Measurements from ENCODE around the gene HSD3B7.
"Not testable (repeated sequence)": the region's sequence is repeated elsewhere in the genome, so short reads cannot be mapped to it uniquely, and the experiment has no call there.

The HSD3B7 gene

GRCh38 chr16:31017756-31018155 lies 32.7 kb downstream of the HSD3B7 start:
- in situ Hi-C loops (cut with HindIII; ENCODE audit: low sequenced_read_pairs) = not testable (repeated sequence)

GRCh38 chr16:31020536-31020935 lies 35.5 kb downstream of the HSD3B7 start:
- in situ Hi-C loops (cut with HindIII; ENCODE audit: low sequenced_read_pairs) = no loop called here

DNA sequence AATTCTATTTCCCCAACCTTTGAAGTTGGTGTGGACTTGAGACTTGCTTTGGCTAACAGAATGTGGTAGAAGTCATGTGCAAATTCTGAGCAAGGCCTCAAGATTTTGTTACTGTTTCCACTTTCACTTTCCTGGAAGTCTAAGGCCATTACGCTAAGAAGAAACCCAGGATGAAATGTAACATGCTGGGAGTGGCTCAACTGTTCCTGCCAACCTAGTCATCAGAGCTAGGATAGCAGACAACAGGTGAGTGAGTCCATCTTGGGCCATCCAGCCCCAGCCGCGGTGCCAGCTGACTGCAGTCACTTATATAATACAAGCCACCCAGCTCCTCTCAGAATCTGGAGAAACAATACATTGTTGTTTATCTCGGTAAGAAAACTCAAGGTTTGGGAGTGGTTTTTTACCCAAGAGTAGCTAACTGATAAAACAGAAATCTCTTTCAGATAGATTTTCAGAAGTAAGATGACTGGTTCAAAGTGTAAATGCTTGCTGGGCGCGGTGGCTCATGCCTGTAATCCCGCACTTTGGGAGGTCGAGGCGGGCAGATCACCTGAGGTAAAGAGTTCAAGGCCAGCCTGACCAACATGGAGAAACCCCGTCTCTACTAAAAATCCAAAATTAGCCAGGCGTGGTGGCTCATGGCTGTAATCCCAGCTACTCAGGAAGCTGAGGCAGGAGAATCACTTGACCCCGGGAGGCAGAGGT lies 37.7 kb downstream of the HSD3B7 start:
- in situ Hi-C loops (cut with HindIII; ENCODE audit: low sequenced_read_pairs) = no loop called here

GRCh38 chr16:31023252-31023602 lies 38.2 kb downstream of the HSD3B7 start:
- in situ Hi-C loops (cut with HindIII; ENCODE audit: low sequenced_read_pairs) = no loop called here

GRCh38 chr16:31023627-31024226 lies 38.7 kb downstream of the HSD3B7 start:
- in situ Hi-C loops (cut with HindIII; ENCODE audit: low sequenced_read_pairs) = no loop called here

GRCh38 chr16:31025339-31025738 lies 40.3 kb downstream of the HSD3B7 start:
- in situ Hi-C loops (cut with HindIII; ENCODE audit: low sequenced_read_pairs) = no loop called here

DNA sequence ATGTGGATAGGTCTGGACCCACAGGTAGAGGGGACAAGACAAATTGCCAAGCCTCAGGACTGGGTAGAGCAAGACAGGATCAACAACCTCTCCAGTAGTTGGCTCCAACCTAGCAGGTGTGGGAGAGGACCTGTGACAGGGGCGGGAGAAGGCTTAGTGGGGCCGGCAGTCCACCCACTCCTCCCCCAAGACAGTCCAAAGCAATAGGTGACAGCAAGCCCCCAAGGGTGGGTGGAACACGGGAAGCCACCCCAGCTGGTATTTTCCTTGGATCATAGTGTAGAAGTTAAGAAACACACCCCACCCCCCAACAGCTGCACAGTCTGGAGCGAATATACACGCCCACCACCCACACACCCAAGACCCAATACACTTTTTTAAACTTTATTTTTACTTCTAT lies 44.3 kb downstream of the HSD3B7 start:
- in situ Hi-C loops (cut with HindIII; ENCODE audit: low sequenced_read_pairs) = no loop called here

- in situ Hi-C loops (cut with HindIII; ENCODE audit: low sequenced_read_pairs) = no loop called here
These were observed 46.3 kb downstream of the HSD3B7 start for GRCh38 chr16:31031276-31031675.

- in situ Hi-C loops (cut with HindIII; ENCODE audit: low sequenced_read_pairs) = no loop called here
These were observed 48.0 kb downstream of the HSD3B7 start, which contains the start of gene STX4 for GRCh38 chr16:31032736-31033708. STX4 (plus strand) TSS chr16:31033558; CDS start chr16:31033806, 248 bp downstream.

DNA sequence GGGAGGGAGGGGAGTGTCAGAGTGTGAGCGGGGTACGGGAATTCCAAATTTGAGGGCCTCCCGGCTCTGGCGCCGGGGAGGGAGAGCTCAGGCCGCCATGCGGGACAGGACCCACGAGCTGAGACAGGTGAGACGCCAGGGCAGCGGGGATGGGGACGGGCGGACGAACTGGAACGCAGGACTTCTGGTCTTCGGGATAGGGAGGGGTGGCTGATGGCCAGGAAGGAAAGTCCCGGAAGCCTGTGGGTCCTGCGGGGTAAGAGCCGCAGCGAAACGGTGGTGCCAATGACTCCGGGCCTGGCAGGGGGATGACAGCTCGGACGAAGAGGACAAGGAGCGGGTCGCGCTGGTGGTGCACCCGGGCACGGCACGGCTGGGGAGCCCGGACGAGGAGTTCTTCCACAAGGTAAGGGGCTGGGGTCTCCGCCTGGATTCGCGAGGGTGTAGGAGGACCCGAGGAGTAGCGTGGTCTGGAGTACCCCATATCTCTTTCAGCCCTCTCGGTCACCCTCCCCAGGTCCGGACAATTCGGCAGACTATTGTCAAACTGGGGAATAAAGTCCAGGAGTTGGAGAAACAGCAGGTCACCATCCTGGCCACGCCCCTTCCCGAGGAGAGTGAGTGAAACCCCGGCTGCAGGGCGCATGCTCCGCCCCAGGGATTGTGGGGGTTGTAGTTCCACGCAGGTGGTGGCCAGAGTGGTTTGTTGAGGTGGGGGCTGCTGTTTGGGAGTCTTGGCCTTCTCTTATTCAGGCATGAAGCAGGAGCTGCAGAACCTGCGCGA lies 48.9 kb downstream of the HSD3B7 start:
- in situ Hi-C loops (cut with HindIII; ENCODE audit: low sequenced_read_pairs) = no loop called here

DNA sequence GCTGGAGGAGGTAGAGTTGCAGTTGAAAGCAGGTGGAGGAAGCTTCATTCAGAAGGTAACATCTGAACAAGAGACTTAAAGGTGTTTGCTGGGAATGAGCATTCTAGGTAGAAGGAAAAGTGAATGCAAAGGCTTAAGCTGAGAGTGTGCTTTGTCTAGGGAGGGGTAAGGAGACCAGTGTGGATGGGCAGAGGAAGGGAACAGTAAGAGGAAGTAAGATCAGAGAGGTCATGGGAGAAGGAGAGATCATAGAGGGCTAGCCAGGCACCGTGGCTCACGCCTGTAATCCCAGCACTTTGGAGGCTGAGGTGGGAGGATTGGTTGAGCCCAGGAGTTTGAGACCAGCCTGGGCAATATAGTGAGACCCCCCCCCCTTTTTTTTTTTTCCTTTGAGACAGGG lies 51.7 kb downstream of the HSD3B7 start:
- in situ Hi-C loops (cut with HindIII; ENCODE audit: low sequenced_read_pairs) = no loop called here

Data from DLD1 (cell line).